Colonic mucosa (tissue), 4 donors: ENCODE results near the gene KRTAP8-1. TPM values are rescaled to one million over a fixed set of nuclear protein-coding genes. Genes with fewer than 3 reads are reported as not detected.

Source experiments
- DNase-seq: peaks from one replicate; pipeline ENCODE4 v3.0.0-alpha.2; 2020
- H3K27ac ChIP-seq: fragments of 200-600 bp; one replicate; pipeline ENCODE4 v1.8.0; 2021
- H3K27me3 ChIP-seq: fragments of 200-600 bp; one replicate; pipeline ENCODE4 v1.8.0; 2021
- H3K36me3 ChIP-seq: fragments of 200-600 bp; one replicate; pipeline ENCODE4 v1.8.0; 2021
- H3K4me1 ChIP-seq: fragments of 200-600 bp; one replicate; pipeline ENCODE4 v1.8.0; 2021; ENCODE audit warnings: mild to moderate bottlenecking
- H3K4me3 ChIP-seq: fragments of 200-600 bp; one replicate; pipeline ENCODE4 v1.8.0; 2021
- H3K9ac ChIP-seq, 2 donors: one replicate each; pipeline ENCODE4 v1.7.0; 2013; ENCODE audit warnings: control low read depth in 2 of 2, low read depth in 2 of 2, low read length in 2 of 2
- H3K9me3 ChIP-seq: fragments of 200-600 bp; one replicate; pipeline ENCODE4 v1.8.0; 2021
- intact Hi-C: fragments of 100-400 bp; cut with DNase I; formaldehyde crosslinking; loops from one replicate; pipeline ENCODE4 v1.14.1; 2022
- total RNA-seq, 2 donors: library from RNA; stranded (reverse); fragmentation: NEBNext Ultra II Directional in 1 of 2; extraction: Animal tissue kit (Norgen Biotek cat#: 25700) in 1 of 2; gene quantifications; one replicate each; pipeline ENCODE4 v1.2.1, GENCODE V29; 2021
- TF ChIP-seq, protein P1 (sequence below): fragments of 200-600 bp; IDR thresholded peaks from one replicate; pipeline ENCODE4 v1.8.0; 2022; ENCODE audit warnings: antibody characterized with exemption, mild to moderate bottlenecking
- donor health status: healthy.
- donor health status: DM: no; HTN: no; CAD: no.
- donor health status: DM: no; HTN: no; CAD: no.

The KRTAP8-1 gene
- total RNA-seq, 2 donors from 2014 or later: not detected

DNA sequence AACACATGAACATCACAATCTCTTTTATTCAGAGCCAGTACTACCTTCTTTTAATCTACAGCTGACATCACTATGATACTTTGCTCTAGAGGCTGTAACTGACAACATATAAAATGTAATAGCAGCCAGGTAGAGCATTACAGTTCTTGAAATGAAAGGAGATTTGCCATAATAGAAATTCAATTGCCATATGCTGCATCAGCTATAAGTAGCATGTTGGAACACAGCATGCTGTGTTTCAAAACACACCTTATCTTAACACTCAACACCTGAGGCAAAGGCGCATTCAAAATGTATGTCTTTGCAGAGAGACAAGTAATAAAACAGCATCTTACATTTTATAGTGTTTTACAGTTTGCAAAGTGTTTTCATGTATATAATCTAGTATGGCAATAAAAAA is 33.8 kb downstream of the KRTAP8-1 start:
- DNase-seq: no peak
- no peaks in the 10 kb centered on the region for H3K9me3 ChIP-seq
- H3K4me1 ChIP-seq: no peaks in the 10 kb centered on the region
- no peaks in the 10 kb centered on the region for H3K36me3 ChIP-seq
- TF ChIP-seq, protein P1, sequence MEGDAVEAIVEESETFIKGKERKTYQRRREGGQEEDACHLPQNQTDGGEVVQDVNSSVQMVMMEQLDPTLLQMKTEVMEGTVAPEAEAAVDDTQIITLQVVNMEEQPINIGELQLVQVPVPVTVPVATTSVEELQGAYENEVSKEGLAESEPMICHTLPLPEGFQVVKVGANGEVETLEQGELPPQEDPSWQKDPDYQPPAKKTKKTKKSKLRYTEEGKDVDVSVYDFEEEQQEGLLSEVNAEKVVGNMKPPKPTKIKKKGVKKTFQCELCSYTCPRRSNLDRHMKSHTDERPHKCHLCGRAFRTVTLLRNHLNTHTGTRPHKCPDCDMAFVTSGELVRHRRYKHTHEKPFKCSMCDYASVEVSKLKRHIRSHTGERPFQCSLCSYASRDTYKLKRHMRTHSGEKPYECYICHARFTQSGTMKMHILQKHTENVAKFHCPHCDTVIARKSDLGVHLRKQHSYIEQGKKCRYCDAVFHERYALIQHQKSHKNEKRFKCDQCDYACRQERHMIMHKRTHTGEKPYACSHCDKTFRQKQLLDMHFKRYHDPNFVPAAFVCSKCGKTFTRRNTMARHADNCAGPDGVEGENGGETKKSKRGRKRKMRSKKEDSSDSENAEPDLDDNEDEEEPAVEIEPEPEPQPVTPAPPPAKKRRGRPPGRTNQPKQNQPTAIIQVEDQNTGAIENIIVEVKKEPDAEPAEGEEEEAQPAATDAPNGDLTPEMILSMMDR: no peak
- no peaks in the 10 kb centered on the region for H3K27me3 ChIP-seq
- intact Hi-C loops: no loop called here
- no peak overlapping the region for H3K4me3 ChIP-seq
- H3K27ac ChIP-seq: no peak overlapping the region
- no peak overlapping the region for H3K9ac ChIP-seq

DNA sequence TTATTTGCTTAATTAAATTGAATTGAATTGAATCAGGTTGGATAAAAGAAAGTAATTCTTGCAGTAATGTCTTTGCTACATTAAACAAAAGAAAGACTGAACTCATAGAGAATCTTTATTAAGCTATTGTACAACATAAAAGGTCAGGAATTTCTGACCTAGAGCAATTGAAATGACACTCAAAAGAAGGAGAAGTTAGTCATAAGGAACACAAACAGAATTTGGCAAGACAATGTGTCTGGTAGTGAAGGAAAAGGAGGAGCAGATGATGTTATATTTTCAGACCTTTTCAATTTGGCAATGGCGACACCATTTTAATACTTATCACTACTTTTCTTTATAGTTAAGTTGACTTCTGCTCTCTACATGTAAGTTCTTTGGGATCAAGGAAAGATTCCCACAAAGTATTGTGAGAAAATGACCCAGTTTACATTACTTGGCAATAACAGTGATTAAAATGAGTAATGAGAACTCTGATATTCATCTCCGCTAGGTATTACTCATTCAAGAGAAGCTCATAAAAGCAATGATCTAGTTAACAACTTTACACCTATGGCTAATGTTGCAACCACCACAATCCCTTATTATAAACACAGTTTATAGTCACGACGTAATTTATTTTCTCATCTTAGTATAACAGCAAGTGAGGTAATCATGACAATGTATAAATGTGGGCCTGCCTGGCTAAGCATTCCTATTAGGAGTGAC is 43.2 kb downstream of the KRTAP8-1 start:
- no peaks in the 10 kb centered on the region for H3K27me3 ChIP-seq
- H3K4me3 ChIP-seq: no peak overlapping the region
- intact Hi-C loops: no loop called here
- no peak overlapping the region for H3K9ac ChIP-seq
- H3K27ac ChIP-seq: no peak overlapping the region
- TF ChIP-seq, protein P1: no peak
- DNase-seq: no peak
- no peaks in the 10 kb centered on the region for H3K4me1 ChIP-seq
- no peaks in the 10 kb centered on the region for H3K36me3 ChIP-seq
- H3K9me3 ChIP-seq: no peaks in the 10 kb centered on the region

Other genes with a start within 250 kb of the KRTAP8-1 start
- not detected for gene KRTAP22-2, start 222.9 kb downstream of the KRTAP8-1 start, total RNA-seq
- not detected for gene KRTAP6-3, start 220.8 kb downstream of the KRTAP8-1 start, total RNA-seq
- not detected for gene KRTAP6-2, start 214.4 kb downstream of the KRTAP8-1 start, total RNA-seq
- gene KRTAP22-1, start 212.2 kb downstream of the KRTAP8-1 start, total RNA-seq: not detected
- not detected for gene KRTAP6-1, start 199.3 kb downstream of the KRTAP8-1 start, total RNA-seq
- gene KRTAP20-1, start 196.8 kb downstream of the KRTAP8-1 start, total RNA-seq: not detected
- not detected for gene KRTAP20-4, start 192.6 kb downstream of the KRTAP8-1 start, total RNA-seq
- gene KRTAP20-2, start 178.1 kb downstream of the KRTAP8-1 start, total RNA-seq: not detected
- not detected for gene KRTAP20-3, start 170.4 kb downstream of the KRTAP8-1 start, total RNA-seq
- gene KRTAP21-3, start 94.5 kb downstream of the KRTAP8-1 start, total RNA-seq: not detected
- not detected for gene KRTAP21-2, start 66.0 kb downstream of the KRTAP8-1 start, total RNA-seq
- not detected for gene KRTAP21-1, start 57.8 kb downstream of the KRTAP8-1 start, total RNA-seq
- gene KRTAP7-1, start 16.5 kb upstream of the KRTAP8-1 start, total RNA-seq: not detected
- gene KRTAP11-1, start 68.3 kb upstream of the KRTAP8-1 start, total RNA-seq: not detected
- gene KRTAP19-8, start 225.2 kb upstream of the KRTAP8-1 start, total RNA-seq: not detected